ENCODE measurements around the gene MZB1.

DNA sequence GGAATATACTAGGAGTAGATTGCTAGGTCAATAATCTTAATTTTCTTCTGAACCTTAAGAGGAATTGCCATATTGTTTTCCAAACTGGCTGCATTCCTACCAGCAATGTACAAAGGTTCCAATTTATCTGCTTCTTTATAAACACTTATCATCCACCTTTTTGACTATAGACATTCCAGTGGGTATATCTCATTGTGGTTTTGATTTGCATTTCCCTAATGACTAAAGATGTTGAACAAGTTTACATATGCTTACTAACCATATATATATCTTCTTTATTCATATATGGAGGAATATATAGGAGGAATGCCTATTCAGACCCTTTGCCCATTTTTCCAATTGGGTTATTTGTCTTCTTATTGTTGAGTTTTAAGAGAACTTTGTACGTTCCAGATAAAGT is 42.0 kb upstream of the MZB1 start:
- TF ChIP-seq, protein P1, sequence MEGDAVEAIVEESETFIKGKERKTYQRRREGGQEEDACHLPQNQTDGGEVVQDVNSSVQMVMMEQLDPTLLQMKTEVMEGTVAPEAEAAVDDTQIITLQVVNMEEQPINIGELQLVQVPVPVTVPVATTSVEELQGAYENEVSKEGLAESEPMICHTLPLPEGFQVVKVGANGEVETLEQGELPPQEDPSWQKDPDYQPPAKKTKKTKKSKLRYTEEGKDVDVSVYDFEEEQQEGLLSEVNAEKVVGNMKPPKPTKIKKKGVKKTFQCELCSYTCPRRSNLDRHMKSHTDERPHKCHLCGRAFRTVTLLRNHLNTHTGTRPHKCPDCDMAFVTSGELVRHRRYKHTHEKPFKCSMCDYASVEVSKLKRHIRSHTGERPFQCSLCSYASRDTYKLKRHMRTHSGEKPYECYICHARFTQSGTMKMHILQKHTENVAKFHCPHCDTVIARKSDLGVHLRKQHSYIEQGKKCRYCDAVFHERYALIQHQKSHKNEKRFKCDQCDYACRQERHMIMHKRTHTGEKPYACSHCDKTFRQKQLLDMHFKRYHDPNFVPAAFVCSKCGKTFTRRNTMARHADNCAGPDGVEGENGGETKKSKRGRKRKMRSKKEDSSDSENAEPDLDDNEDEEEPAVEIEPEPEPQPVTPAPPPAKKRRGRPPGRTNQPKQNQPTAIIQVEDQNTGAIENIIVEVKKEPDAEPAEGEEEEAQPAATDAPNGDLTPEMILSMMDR (conservative IDR thresholded peaks at IDR 0.05): no peak
- no peak for TF ChIP-seq ZFX (IDR thresholded peaks at IDR 0.05)

All from C4-2B (cell line).